SHP77 treated with DMSO at 0.1 percent for 48 hours (cell line): Measurements from ENCODE around the gene ATN1.
"Not testable (repeated sequence)": the region's sequence is repeated elsewhere in the genome, so short reads cannot be mapped to it uniquely, and the experiment has no call there.

Experiments
- DNase-seq: peaks from one replicate; lab custom pipeline; 2025; lab: John Stamatoyannopoulos, UW

Gene ATN1

GRCh38 chr12:6903722-6904121, 24.0 kb upstream of the ATN1 start:
- DNase-seq: no peak

DNA sequence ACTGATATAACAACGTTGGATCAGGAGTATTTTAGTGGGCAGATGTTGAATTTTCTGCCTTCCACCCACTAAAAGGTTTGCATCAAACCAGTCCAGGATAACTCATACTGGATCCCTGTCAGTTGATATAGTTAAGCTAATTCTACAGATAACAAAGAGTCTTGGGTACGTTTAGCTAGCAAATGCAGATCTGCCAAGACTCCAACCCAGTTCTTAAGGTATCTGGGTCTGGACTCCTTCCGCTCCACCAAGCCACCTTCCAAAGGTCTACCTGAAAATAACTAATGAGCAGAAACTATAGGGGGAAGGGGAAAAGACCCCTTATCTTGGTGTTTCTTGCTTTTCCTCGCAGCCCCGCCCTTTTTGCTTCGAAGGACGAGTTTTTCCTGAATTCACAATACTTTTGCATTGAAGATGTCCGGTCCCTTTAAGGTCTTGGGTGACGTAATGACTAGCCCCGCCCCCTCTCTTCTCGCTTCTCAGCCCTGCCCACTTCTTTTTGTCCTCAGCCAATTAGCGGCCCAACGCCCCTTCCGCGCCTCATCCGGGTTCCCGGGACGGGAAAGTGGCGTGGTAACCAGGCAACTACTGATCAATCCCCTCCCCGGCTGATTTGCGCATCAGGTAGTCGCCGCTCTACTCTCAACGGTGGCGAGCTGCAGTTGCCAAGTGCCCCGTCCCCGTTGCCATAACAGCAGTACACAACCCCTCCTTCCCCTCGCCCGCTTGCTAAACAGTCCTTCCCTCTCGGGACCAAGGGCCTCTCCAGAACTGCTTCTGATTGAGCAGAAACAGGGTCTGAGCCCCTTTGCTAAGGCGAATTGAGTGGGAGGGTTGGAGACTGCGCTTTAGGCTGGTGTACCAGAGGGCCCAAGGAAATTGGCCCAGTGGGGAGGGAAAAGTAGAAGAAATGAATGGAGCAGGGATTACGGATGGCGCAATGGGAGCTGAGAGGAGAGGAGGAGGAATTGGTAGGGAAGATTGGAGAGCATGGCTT, 23.2 kb upstream of the ATN1 start, which contains the start of gene LRRC23:
LRRC23 (plus strand) TSS at position 543 of the 997 bp plus-strand sequence. CDS start 812 bp downstream, outside the sequence.
- DNase-seq: peak; percentile 49

GRCh38 chr12:6905414-6906040, 22.2 kb upstream of the ATN1 start:
- DNase-seq: no peak

DNA sequence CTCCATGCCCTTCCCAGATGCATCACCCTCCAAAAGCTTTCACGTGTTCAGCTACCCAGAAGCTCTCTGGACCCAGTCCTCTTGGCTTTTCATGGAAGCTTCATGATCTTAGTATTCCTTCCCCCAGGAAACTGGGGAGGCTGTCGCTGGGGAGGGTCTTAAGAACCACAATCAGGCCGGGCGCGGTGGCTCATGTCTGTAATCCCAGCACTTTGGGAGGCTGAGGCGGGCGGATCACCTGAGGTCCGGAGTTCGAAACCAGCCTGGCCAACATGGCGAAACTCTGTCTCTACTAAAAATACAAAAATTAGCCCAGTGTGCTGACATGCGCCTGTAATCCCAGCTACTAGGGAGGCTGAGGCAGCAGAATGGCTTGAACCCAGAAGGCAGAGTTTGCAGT, 19.6 kb upstream of the ATN1 start:
- DNase-seq: not testable (repeated sequence)

- DNase-seq: no peak
These were observed 18.2 kb upstream of the ATN1 start for GRCh38 chr12:6909421-6910145.

- DNase-seq: no peak
These were observed 15.4 kb upstream of the ATN1 start for GRCh38 chr12:6912164-6912935.

GRCh38 chr12:6914246-6914946, 13.4 kb upstream of the ATN1 start, which contains the start of gene ENO2:
ENO2 (plus strand) TSS chr12:6914580; CDS start chr12:6915833, 1,253 bp downstream.
- DNase-seq: no peak

GRCh38 chr12:6914947-6915788, 12.6 kb upstream of the ATN1 start:
- DNase-seq: no peak

GRCh38 chr12:6915789-6916285, 11.9 kb upstream of the ATN1 start:
- DNase-seq: no peak

DNA sequence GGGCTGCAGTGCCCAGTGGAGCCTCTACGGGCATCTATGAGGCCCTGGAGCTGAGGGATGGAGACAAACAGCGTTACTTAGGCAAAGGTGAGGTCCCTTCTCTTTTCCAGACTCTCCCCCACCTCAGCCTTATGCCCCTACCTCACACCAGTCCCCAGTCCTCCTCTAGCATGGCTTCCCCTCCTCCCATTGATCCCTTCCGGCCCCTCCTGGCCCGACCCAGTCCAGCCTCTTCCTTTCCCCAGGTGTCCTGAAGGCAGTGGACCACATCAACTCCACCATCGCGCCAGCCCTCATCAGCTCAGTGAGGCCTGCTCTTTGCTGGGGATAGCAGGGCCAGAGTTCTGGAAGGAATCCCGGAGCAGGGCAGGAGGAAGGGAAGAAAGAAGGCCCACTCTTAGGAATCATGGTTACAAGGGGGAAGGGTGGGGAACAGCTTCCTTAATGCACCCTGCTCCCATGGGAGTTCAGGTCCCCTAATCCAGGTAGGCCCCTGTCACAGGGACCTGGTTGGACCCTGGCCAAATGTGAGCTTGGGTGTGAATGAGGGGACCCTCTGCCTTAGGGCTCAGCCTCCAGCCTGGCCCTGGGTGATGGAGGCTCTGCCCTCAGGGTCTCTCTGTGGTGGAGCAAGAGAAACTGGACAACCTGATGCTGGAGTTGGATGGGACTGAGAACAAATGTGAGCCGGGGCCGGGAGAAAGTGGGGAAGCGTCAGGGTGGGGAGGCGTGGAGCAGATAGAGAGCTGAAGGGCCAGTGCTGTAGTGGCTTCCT, 11.1 kb upstream of the ATN1 start:
- DNase-seq: no peak

DNA sequence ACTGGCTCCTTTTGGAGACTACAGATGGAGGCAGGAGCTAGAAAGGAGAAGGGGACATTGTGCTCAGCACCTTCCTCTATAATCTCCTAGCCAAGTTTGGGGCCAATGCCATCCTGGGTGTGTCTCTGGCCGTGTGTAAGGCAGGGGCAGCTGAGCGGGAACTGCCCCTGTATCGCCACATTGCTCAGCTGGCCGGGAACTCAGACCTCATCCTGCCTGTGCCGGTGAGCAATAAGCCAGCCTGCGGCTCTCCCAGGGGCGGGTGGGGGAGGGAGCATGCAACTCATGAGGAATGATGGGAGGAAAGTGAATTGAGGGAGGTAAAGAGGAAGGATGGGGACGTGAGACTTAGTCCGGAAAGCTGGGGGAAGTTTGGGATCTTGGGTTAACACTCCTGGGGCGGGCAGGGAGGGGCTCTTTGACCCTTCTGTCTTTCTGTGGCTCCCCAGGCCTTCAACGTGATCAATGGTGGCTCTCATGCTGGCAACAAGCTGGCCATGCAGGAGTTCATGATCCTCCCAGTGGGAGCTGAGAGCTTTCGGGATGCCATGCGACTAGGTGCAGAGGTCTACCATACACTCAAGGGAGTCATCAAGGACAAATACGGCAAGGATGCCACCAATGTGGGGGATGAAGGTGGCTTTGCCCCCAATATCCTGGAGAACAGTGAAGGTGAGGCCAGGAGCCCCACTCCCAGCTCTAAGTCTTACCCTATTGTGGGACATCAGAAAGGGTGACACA, 10.1 kb upstream of the ATN1 start:
- no peak for DNase-seq

- DNase-seq: no peak
These were observed 8.2 kb upstream of the ATN1 start for GRCh38 chr12:6919588-6919987.

GRCh38 chr12:6921539-6921938, 6.2 kb upstream of the ATN1 start:
- DNase-seq: no peak

GRCh38 chr12:6921996-6922946, 5.5 kb upstream of the ATN1 start:
- DNase-seq: no peak

DNA sequence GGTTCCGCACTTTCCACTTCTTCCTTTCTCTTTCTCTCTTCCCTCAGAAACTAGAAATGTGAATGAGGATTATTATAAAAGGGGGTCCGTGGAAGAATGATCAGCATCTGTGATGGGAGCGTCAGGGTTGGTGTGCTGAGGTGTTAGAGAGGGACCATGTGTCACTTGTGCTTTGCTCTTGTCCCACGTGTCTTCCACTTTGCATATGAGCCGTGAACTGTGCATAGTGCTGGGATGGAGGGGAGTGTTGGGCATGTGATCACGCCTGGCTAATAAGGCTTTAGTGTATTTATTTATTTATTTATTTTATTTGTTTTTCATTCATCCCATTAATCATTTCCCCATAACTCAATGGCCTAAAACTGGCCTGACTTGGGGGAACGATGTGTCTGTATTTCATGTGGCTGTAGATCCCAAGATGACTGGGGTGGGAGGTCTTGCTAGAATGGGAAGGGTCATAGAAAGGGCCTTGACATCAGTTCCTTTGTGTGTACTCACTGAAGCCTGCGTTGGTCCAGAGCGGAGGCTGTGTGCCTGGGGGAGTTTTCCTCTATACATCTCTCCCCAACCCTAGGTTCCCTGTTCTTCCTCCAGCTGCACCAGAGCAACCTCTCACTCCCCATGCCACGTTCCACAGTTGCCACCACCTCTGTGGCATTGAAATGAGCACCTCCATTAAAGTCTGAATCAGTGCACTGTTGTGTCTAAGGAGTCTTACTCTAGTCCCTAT, 4.6 kb upstream of the ATN1 start:
- no peak for DNase-seq

- no peak for DNase-seq
These were observed 3.9 kb upstream of the ATN1 start for GRCh38 chr12:6923851-6924250.

- DNase-seq: no peak
These were observed 2.6 kb upstream of the ATN1 start for GRCh38 chr12:6925239-6925539.
